ENCODE results near the gene LRP5. TPM values are rescaled to one million over a fixed set of nuclear protein-coding genes. Genes with fewer than 3 reads are reported as not detected.

Gene LRP5
- total RNA-seq, 1 donor from 2014 or later, result 44.3 TPM

DNA sequence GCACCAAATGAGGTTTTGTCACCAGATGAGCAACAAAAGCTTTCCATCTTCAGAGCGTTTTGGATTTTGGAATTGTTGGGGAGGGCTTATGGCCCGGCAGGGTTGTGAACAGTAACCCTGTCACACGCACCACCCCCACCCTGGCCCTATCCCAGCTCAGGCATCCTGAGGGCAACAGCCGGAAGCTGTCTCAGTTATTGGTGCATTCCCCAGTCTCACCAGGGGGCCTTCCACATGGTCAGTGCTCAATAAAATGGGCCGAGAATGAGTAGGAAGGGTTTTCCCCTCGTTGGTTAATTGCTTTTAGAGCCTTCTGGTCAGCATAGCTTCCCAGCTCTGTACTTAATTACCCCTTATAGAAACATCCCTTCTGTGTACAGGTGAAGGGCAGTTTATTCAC lies 46.0 kb downstream of the LRP5 start:
- Mint-ChIP-seq H3K4me3 (no peak overlapping the region), H3K27me3 (ENCODE audit: low read depth) (no peaks in the 10 kb centered on the region), H3K27ac (ENCODE audit: unreplicated experiment) (no peak overlapping the region), H3K4me1 (no peaks in the 10 kb centered on the region), H3K36me3 (ENCODE audit: low read depth) (peaks cover 21% of the 10 kb centered on the region), H3K9me3 (no peaks in the 10 kb centered on the region)
- no peak for DNase-seq (ENCODE audit: low read depth, low spot score)
- TF ChIP-seq, protein P1, sequence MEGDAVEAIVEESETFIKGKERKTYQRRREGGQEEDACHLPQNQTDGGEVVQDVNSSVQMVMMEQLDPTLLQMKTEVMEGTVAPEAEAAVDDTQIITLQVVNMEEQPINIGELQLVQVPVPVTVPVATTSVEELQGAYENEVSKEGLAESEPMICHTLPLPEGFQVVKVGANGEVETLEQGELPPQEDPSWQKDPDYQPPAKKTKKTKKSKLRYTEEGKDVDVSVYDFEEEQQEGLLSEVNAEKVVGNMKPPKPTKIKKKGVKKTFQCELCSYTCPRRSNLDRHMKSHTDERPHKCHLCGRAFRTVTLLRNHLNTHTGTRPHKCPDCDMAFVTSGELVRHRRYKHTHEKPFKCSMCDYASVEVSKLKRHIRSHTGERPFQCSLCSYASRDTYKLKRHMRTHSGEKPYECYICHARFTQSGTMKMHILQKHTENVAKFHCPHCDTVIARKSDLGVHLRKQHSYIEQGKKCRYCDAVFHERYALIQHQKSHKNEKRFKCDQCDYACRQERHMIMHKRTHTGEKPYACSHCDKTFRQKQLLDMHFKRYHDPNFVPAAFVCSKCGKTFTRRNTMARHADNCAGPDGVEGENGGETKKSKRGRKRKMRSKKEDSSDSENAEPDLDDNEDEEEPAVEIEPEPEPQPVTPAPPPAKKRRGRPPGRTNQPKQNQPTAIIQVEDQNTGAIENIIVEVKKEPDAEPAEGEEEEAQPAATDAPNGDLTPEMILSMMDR (conservative IDR thresholded peaks at IDR 0.05), result no peak

DNA sequence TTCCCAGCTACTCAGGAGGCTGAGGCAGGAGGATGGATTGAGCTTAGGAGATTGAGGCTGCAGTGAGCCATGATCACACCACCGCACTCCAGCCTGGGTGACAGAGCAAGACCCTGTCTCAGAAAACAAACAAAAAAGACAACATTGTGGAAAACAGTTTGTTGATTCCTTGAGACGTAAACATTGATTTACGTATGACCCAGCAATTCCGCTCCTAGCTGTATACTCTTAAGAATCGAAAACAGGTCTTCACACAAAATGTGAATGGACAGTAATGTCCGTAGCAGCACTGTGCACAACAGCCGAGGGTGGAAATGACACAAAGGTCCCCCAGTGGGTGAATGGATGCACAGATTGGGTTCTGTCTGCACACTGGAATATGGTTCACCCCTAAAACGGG lies 49.3 kb downstream of the LRP5 start:
- peaks cover 19% of the 10 kb centered on the region for H3K36me3 Mint-ChIP-seq (ENCODE audit: low read depth)
- TF ChIP-seq, protein P1 (conservative IDR thresholded peaks at IDR 0.05), result no peak

DNA sequence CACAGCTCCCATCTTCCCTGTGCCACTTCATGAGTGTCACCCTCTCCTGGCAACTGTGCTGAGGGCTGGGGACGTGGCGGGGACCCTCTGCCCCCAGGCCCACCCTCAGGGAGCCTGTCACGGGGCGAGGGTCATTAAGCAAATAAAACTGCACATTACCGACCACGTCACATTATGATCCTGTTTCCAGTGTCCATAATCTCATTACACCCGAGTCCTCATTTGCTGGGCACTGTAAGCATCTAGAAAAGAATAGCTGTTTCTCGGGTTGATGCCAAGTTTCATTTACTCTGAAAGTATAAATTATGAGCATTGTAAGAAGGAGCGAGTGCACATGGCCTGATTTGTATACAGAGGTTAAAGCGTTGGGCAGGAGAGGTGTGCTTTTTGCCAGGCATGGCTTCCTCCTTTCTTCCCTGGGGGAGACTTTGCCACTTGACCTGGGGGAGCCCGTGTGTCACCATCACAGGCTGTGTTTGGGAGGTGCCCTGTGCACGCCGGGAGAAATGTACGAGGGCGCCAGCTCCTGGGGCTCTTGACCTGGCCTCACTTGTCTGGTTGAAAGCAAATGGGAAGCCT lies 50.5 kb downstream of the LRP5 start:
- no peaks in the 10 kb centered on the region for H3K4me1 Mint-ChIP-seq
- peaks cover 19% of the 10 kb centered on the region for H3K36me3 Mint-ChIP-seq (ENCODE audit: low read depth)
- H3K27ac Mint-ChIP-seq (ENCODE audit: unreplicated experiment), result no peak overlapping the region
- no peaks in the 10 kb centered on the region for H3K9me3 Mint-ChIP-seq
- TF ChIP-seq, protein P1 (conservative IDR thresholded peaks at IDR 0.05), result no peak
- no peak for DNase-seq (ENCODE audit: low read depth, low spot score)
- no peaks in the 10 kb centered on the region for H3K27me3 Mint-ChIP-seq (ENCODE audit: low read depth)
- H3K4me3 Mint-ChIP-seq, result no peak overlapping the region

More for the DNA sequence above, 49.3 kb downstream of the LRP5 start:
- Mint-ChIP-seq H3K4me1 (no peaks in the 10 kb centered on the region), H3K27me3 (ENCODE audit: low read depth) (no peaks in the 10 kb centered on the region), H3K4me3 (no peak overlapping the region), H3K27ac (ENCODE audit: unreplicated experiment) (no peak overlapping the region), H3K9me3 (no peaks in the 10 kb centered on the region)
- DNase-seq (ENCODE audit: low read depth, low spot score), result no peak

DNA sequence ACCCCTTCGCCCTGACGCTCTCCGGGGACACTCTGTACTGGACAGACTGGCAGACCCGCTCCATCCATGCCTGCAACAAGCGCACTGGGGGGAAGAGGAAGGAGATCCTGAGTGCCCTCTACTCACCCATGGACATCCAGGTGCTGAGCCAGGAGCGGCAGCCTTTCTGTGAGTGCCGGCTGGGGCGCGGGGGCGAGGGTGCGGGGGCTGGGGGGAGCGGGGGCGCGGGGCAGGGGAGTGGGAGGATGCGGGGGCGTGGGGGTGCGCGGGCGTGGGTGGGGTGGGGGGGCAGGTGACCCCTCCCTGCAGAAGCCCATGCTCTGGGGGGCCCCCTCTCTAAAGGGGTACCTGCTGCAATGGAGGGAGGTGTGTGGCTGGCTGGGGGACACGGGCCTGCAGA lies 51.4 kb downstream of the LRP5 start:
- Mint-ChIP-seq H3K36me3 (ENCODE audit: low read depth) (peaks cover 19% of the 10 kb centered on the region), H3K9me3 (no peaks in the 10 kb centered on the region), H3K27me3 (ENCODE audit: low read depth) (no peaks in the 10 kb centered on the region), H3K27ac (ENCODE audit: unreplicated experiment) (no peak overlapping the region), H3K4me1 (no peaks in the 10 kb centered on the region), H3K4me3 (no peak overlapping the region)
- TF ChIP-seq, protein P1 (conservative IDR thresholded peaks at IDR 0.05), result no peak
- DNase-seq (ENCODE audit: low read depth, low spot score), result no peak

DNA sequence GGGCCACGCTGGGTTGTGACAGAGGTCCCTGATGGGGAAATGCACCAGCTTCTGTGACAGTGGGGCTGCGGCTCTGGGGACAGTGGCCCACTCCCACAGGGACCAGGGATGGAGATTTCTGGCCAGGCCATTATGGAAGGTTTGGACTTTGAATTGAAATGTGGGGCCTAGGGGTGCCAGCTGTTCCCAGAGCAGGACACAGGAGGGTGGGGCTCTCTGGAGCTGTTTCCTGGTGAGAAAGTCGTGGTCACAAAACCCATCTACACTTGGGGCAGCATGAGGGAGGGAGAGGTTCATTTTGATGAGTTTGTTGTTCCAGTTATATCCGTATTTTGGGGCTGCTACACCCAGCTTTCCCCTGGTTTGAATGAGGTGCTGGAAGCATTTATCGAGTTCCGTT lies 52.2 kb downstream of the LRP5 start:
- no peak overlapping the region for H3K27ac Mint-ChIP-seq (ENCODE audit: unreplicated experiment)
- peaks cover 17% of the 10 kb centered on the region for H3K36me3 Mint-ChIP-seq (ENCODE audit: low read depth)
- TF ChIP-seq, protein P1 (conservative IDR thresholded peaks at IDR 0.05), result no peak
- H3K9me3 Mint-ChIP-seq, result no peaks in the 10 kb centered on the region
- H3K4me3 Mint-ChIP-seq, result no peak overlapping the region
- no peak for DNase-seq (ENCODE audit: low read depth, low spot score)
- no peaks in the 10 kb centered on the region for H3K27me3 Mint-ChIP-seq (ENCODE audit: low read depth)
- H3K4me1 Mint-ChIP-seq, result no peaks in the 10 kb centered on the region
